ENCODE measurements around the gene ZNF234. TPM values are rescaled to one million over a fixed set of nuclear protein-coding genes. Genes with fewer than 3 reads are reported as not detected.
A peak's percentile ranks its signal among the peaks of the same experiment; 100 is the strongest.

ZNF234 gene
- total RNA-seq, 4 donors from 2014 or later = 6.7 to 9.3 (median 7.1) TPM

GRCh38 chr19:44131955-44132354, 9.4 kb upstream of the ZNF234 start:
- Histone ChIP-seq H3K27me3 (no peaks in the 10 kb centered on the region), H3K9me3 (peaks cover 0 to 64% (median 0%) of the 10 kb centered on the region in 3 donors), H3K4me1 (no peaks in the 10 kb centered on the region), H3K4me3 (no peak overlapping the region), H3K36me3 (peaks cover 13 to 59% of the 10 kb centered on the region in 2 donors), H3K27ac (no peak overlapping the region)
- TF ChIP-seq POLR2A (IDR thresholded peaks at IDR 0.05) (no peak), CTCF (IDR thresholded peaks at IDR 0.05) (no peak), EP300 (IDR thresholded peaks at IDR 0.05) (no peak), POLR2AphosphoS5 (IDR thresholded peaks at IDR 0.05) (no peak)
- ATAC-seq = no peak
- WGBS, 2 donors (ENCODE audit: low coverage in 1 of 2) = 90 to 94% methylated on average over 2 to 5 of the region's 5 CpGs

- Histone ChIP-seq H3K27ac (peak overlapping the region in 2 of 4 donors; percentile 80 to 87), H3K4me1 (peaks cover 4 to 27% (median 8%) of the 10 kb centered on the region in 3 donors), H3K9me3 (no peaks in the 10 kb centered on the region), H3K4me3 (peak overlapping the region; percentile 77 to 90), H3K36me3 (peaks cover 0 to 36% of the 10 kb centered on the region in 2 donors), H3K27me3 (no peaks in the 10 kb centered on the region)
- ATAC-seq = no peak
- WGBS, 2 donors (ENCODE audit: low coverage in 1 of 2) = 3% methylated on average over 9 of the region's 13 CpGs; no CpG with 5 or more reads in 1 of the 2 donors
- TF ChIP-seq POLR2AphosphoS5 (IDR thresholded peaks at IDR 0.05) (no peak), CTCF (IDR thresholded peaks at IDR 0.05) (no peak), POLR2A (IDR thresholded peaks at IDR 0.05) (no peak), EP300 (IDR thresholded peaks at IDR 0.05) (no peak)
Measured at GRCh38 chr19:44142059-44142433, 692 bp downstream of the ZNF234 start.

- peaks cover 0 to 53% (median 1%) of the 10 kb centered on the region in 3 donors for H3K9me3 ChIP-seq
Measured at GRCh38 chr19:44149776-44150175, 8.4 kb downstream of the ZNF234 start.

GRCh38 chr19:44151491-44151890, 10.1 kb downstream of the ZNF234 start:
- 98% methylated on average over 4 to 5 of the region's 5 CpGs for WGBS, 2 donors (ENCODE audit: low coverage in 1 of 2)
- Histone ChIP-seq H3K9me3 (peaks cover 0 to 70% (median 1%) of the 10 kb centered on the region in 3 donors), H3K4me3 (no peak overlapping the region), H3K4me1 (no peaks in the 10 kb centered on the region), H3K36me3 (peaks cover 6 to 100% of the 10 kb centered on the region in 2 donors), H3K27ac (no peak overlapping the region), H3K27me3 (no peaks in the 10 kb centered on the region)
- ATAC-seq = no peak
- TF ChIP-seq CTCF (IDR thresholded peaks at IDR 0.05) = no peak
- TF ChIP-seq EP300 (IDR thresholded peaks at IDR 0.05) = no peak
- TF ChIP-seq POLR2A (IDR thresholded peaks at IDR 0.05) = no peak
- no peak for TF ChIP-seq POLR2AphosphoS5 (IDR thresholded peaks at IDR 0.05)

More at GRCh38 chr19:44149776-44150175, 8.4 kb downstream of the ZNF234 start:
- H3K27ac ChIP-seq = no peak overlapping the region
- WGBS, 2 donors (ENCODE audit: low coverage in 1 of 2) = 80 to 98% methylated on average over 3 to 4 of the region's 4 CpGs
- no peak for ATAC-seq
- no peaks in the 10 kb centered on the region for H3K27me3 ChIP-seq
- peaks cover 0 to 100% of the 10 kb centered on the region in 2 donors for H3K36me3 ChIP-seq
- H3K4me1 ChIP-seq = no peaks in the 10 kb centered on the region
- TF ChIP-seq CTCF (IDR thresholded peaks at IDR 0.05) (no peak), POLR2AphosphoS5 (IDR thresholded peaks at IDR 0.05) (no peak), POLR2A (IDR thresholded peaks at IDR 0.05) (no peak), EP300 (IDR thresholded peaks at IDR 0.05) (no peak)
- H3K4me3 ChIP-seq = no peak overlapping the region

GRCh38 chr19:44156475-44156874, 15.1 kb downstream of the ZNF234 start:
- H3K27me3 ChIP-seq = no peaks in the 10 kb centered on the region
- no peak for ATAC-seq
- TF ChIP-seq POLR2A (IDR thresholded peaks at IDR 0.05) = no peak
- TF ChIP-seq EP300 (IDR thresholded peaks at IDR 0.05) = no peak
- no peak for TF ChIP-seq CTCF (IDR thresholded peaks at IDR 0.05)
- no peak for TF ChIP-seq POLR2AphosphoS5 (IDR thresholded peaks at IDR 0.05)
- no peak overlapping the region for H3K4me3 ChIP-seq
- H3K36me3 ChIP-seq = peaks cover 16 to 68% of the 10 kb centered on the region in 2 donors
- WGBS, 2 donors (ENCODE audit: low coverage in 1 of 2) = 100% methylated on average over 1 to 2 of the region's 2 CpGs
- H3K9me3 ChIP-seq = peaks cover 0 to 98% (median 5%) of the 10 kb centered on the region in 3 donors
- no peak overlapping the region for H3K27ac ChIP-seq
- no peaks in the 10 kb centered on the region for H3K4me1 ChIP-seq

All from gastroesophageal sphincter (tissue), 4 donors.